ENCODE results near the gene KIAA0825. TPM values are rescaled to one million over a fixed set of nuclear protein-coding genes. Genes with fewer than 3 reads are reported as not detected.

Gene KIAA0825
- total and polyA plus RNA-seq, 3 experiments from 2014 or later: 1.4 to 1.7 (median 1.5) TPM

- H3K27ac Mint-ChIP-seq: peak overlapping the region in 1 of 8 donors; percentile 48
- no peaks in the 10 kb centered on the region for H3K27me3 Mint-ChIP-seq
- ChIA-PET CTCF (no interaction called here), POLR2A (no interaction called here)
- Histone ChIP-seq H3K4me1 (ENCODE audit: insufficient read depth, low read length) (no peaks in the 10 kb centered on the region), H3K9me3 (ENCODE audit: low read length) (no peaks in the 10 kb centered on the region), H3K27me3 (ENCODE audit: insufficient read depth, low read length, poor library complexity, severe bottlenecking) (no peaks in the 10 kb centered on the region), H3K36me3 (ENCODE audit: insufficient read depth, low read length) (no peaks in the 10 kb centered on the region), H3K27ac (ENCODE audit: low read depth, low read length) (no peak overlapping the region), H3K4me3 (ENCODE audit: low read length) (no peak overlapping the region)
- no peaks in the 10 kb centered on the region for H3K9me3 Mint-ChIP-seq
- no peaks in the 10 kb centered on the region for H3K4me1 Mint-ChIP-seq
- H3K36me3 Mint-ChIP-seq: peaks cover 7 to 19% (median 7%) of the 10 kb centered on the region in 3 donors
- H3K4me3 Mint-ChIP-seq: no peak overlapping the region
- no peak for DNase-seq
Observed at GRCh38 chr5:94467346-94467953, 151.0 kb downstream of the KIAA0825 start.

- Mint-ChIP-seq H3K9me3 (no peaks in the 10 kb centered on the region), H3K27me3 (no peaks in the 10 kb centered on the region), H3K36me3 (peaks cover 2 to 7% (median 5%) of the 10 kb centered on the region in 3 donors), H3K4me1 (no peaks in the 10 kb centered on the region), H3K27ac (no peak overlapping the region), H3K4me3 (no peak overlapping the region)
- ChIA-PET POLR2A (no interaction called here), CTCF (no interaction called here)
- no peak for DNase-seq
- H3K4me3 ChIP-seq (ENCODE audit: low read length): no peak overlapping the region
- H3K36me3 ChIP-seq (ENCODE audit: insufficient read depth, low read length): no peaks in the 10 kb centered on the region
- H3K9me3 ChIP-seq (ENCODE audit: low read length): no peaks in the 10 kb centered on the region
- no peaks in the 10 kb centered on the region for H3K27me3 ChIP-seq (ENCODE audit: insufficient read depth, low read length, poor library complexity, severe bottlenecking)
- H3K4me1 ChIP-seq (ENCODE audit: insufficient read depth, low read length): no peaks in the 10 kb centered on the region
- H3K27ac ChIP-seq (ENCODE audit: low read depth, low read length): no peak overlapping the region
Observed at GRCh38 chr5:94463739-94464138, 154.7 kb downstream of the KIAA0825 start.

- no peak for DNase-seq
- Histone ChIP-seq H3K27me3 (ENCODE audit: insufficient read depth, low read length, poor library complexity, severe bottlenecking) (no peaks in the 10 kb centered on the region), H3K4me3 (ENCODE audit: low read length) (no peak overlapping the region), H3K4me1 (ENCODE audit: insufficient read depth, low read length) (no peaks in the 10 kb centered on the region), H3K36me3 (ENCODE audit: insufficient read depth, low read length) (no peaks in the 10 kb centered on the region), H3K9me3 (ENCODE audit: low read length) (no peaks in the 10 kb centered on the region), H3K27ac (ENCODE audit: low read depth, low read length) (no peak overlapping the region)
- H3K36me3 Mint-ChIP-seq: peaks cover 4 to 7% (median 5%) of the 10 kb centered on the region in 3 donors
- H3K27ac Mint-ChIP-seq: no peak overlapping the region
- H3K4me1 Mint-ChIP-seq: no peaks in the 10 kb centered on the region
- peaks cover 0 to 3% of the 10 kb centered on the region in 2 donors for H3K27me3 Mint-ChIP-seq
- POLR2A ChIA-PET: no interaction called here
- CTCF ChIA-PET: no interaction called here
- H3K4me3 Mint-ChIP-seq: no peak overlapping the region
- no peaks in the 10 kb centered on the region for H3K9me3 Mint-ChIP-seq
Observed at GRCh38 chr5:94461131-94461530, 157.3 kb downstream of the KIAA0825 start.

GRCh38 chr5:94459915-94460314 is 158.5 kb downstream of the KIAA0825 start:
- ChIA-PET CTCF (no interaction called here), POLR2A (no interaction called here)
- no peak overlapping the region for H3K27ac ChIP-seq (ENCODE audit: low read depth, low read length)
- H3K4me1 ChIP-seq (ENCODE audit: insufficient read depth, low read length): no peaks in the 10 kb centered on the region
- Mint-ChIP-seq H3K27me3 (peaks cover 0 to 3% of the 10 kb centered on the region in 2 donors), H3K4me3 (no peak overlapping the region), H3K4me1 (no peaks in the 10 kb centered on the region), H3K27ac (no peak overlapping the region), H3K36me3 (peaks cover 3 to 4% (median 4%) of the 10 kb centered on the region in 3 donors), H3K9me3 (no peaks in the 10 kb centered on the region)
- no peak for DNase-seq
- H3K27me3 ChIP-seq (ENCODE audit: insufficient read depth, low read length, poor library complexity, severe bottlenecking): no peaks in the 10 kb centered on the region
- H3K4me3 ChIP-seq (ENCODE audit: low read length): no peak overlapping the region
- H3K36me3 ChIP-seq (ENCODE audit: insufficient read depth, low read length): no peaks in the 10 kb centered on the region
- no peaks in the 10 kb centered on the region for H3K9me3 ChIP-seq (ENCODE audit: low read length)

GRCh38 chr5:94457788-94458187 is 160.6 kb downstream of the KIAA0825 start:
- no peak overlapping the region for H3K4me3 Mint-ChIP-seq
- H3K4me1 Mint-ChIP-seq: no peaks in the 10 kb centered on the region
- ChIA-PET CTCF (no interaction called here), POLR2A (no interaction called here)
- Histone ChIP-seq H3K27ac (ENCODE audit: low read depth, low read length) (no peak overlapping the region), H3K27me3 (ENCODE audit: insufficient read depth, low read length, poor library complexity, severe bottlenecking) (no peaks in the 10 kb centered on the region), H3K4me3 (ENCODE audit: low read length) (no peak overlapping the region), H3K4me1 (ENCODE audit: insufficient read depth, low read length) (no peaks in the 10 kb centered on the region), H3K9me3 (ENCODE audit: low read length) (no peaks in the 10 kb centered on the region), H3K36me3 (ENCODE audit: insufficient read depth, low read length) (no peaks in the 10 kb centered on the region)
- peaks cover 0 to 4% (median 3%) of the 10 kb centered on the region in 3 donors for H3K36me3 Mint-ChIP-seq
- peaks cover 0 to 3% of the 10 kb centered on the region in 2 donors for H3K27me3 Mint-ChIP-seq
- peak overlapping the region in 1 of 8 donors; percentile 47 for H3K27ac Mint-ChIP-seq
- no peak for DNase-seq
- no peaks in the 10 kb centered on the region for H3K9me3 Mint-ChIP-seq

GRCh38 chr5:94445726-94446125 is 172.7 kb downstream of the KIAA0825 start:
- peaks cover 3 to 13% (median 4%) of the 10 kb centered on the region in 3 donors for H3K36me3 Mint-ChIP-seq
- ChIA-PET POLR2A (no interaction called here), CTCF (no interaction called here)
- H3K27me3 Mint-ChIP-seq: no peaks in the 10 kb centered on the region
- Histone ChIP-seq H3K27me3 (ENCODE audit: insufficient read depth, low read length, poor library complexity, severe bottlenecking) (no peaks in the 10 kb centered on the region), H3K4me1 (ENCODE audit: insufficient read depth, low read length) (no peaks in the 10 kb centered on the region), H3K4me3 (ENCODE audit: low read length) (no peak overlapping the region), H3K9me3 (ENCODE audit: low read length) (no peaks in the 10 kb centered on the region), H3K36me3 (ENCODE audit: insufficient read depth, low read length) (no peaks in the 10 kb centered on the region), H3K27ac (ENCODE audit: low read depth, low read length) (no peak overlapping the region)
- H3K9me3 Mint-ChIP-seq: no peaks in the 10 kb centered on the region
- no peaks in the 10 kb centered on the region for H3K4me1 Mint-ChIP-seq
- H3K27ac Mint-ChIP-seq: no peak overlapping the region
- DNase-seq: no peak
- H3K4me3 Mint-ChIP-seq: no peak overlapping the region

GRCh38 chr5:94442991-94443390 is 175.4 kb downstream of the KIAA0825 start:
- DNase-seq: no peak
- Histone ChIP-seq H3K27ac (ENCODE audit: low read depth, low read length) (no peak overlapping the region), H3K9me3 (ENCODE audit: low read length) (no peaks in the 10 kb centered on the region), H3K4me3 (ENCODE audit: low read length) (no peak overlapping the region), H3K36me3 (ENCODE audit: insufficient read depth, low read length) (no peaks in the 10 kb centered on the region), H3K27me3 (ENCODE audit: insufficient read depth, low read length, poor library complexity, severe bottlenecking) (no peaks in the 10 kb centered on the region), H3K4me1 (ENCODE audit: insufficient read depth, low read length) (no peaks in the 10 kb centered on the region)
- H3K4me3 Mint-ChIP-seq: no peak overlapping the region
- no peaks in the 10 kb centered on the region for H3K4me1 Mint-ChIP-seq
- H3K36me3 Mint-ChIP-seq: peaks cover 15 to 23% (median 16%) of the 10 kb centered on the region in 3 donors
- H3K27me3 Mint-ChIP-seq: no peaks in the 10 kb centered on the region
- no peak overlapping the region for H3K27ac Mint-ChIP-seq
- POLR2A ChIA-PET: no interaction called here
- CTCF ChIA-PET: no interaction called here
- H3K9me3 Mint-ChIP-seq: no peaks in the 10 kb centered on the region

- Mint-ChIP-seq H3K4me3 (no peak overlapping the region), H3K4me1 (no peaks in the 10 kb centered on the region), H3K27me3 (no peaks in the 10 kb centered on the region), H3K36me3 (peaks cover 15 to 25% (median 20%) of the 10 kb centered on the region in 3 donors), H3K9me3 (no peaks in the 10 kb centered on the region), H3K27ac (no peak overlapping the region)
- no peak overlapping the region for H3K27ac ChIP-seq (ENCODE audit: low read depth, low read length)
- H3K9me3 ChIP-seq (ENCODE audit: low read length): no peaks in the 10 kb centered on the region
- DNase-seq: no peak
- H3K4me1 ChIP-seq (ENCODE audit: insufficient read depth, low read length): no peaks in the 10 kb centered on the region
- no peak overlapping the region for H3K4me3 ChIP-seq (ENCODE audit: low read length)
- CTCF ChIA-PET: no interaction called here
- H3K36me3 ChIP-seq (ENCODE audit: insufficient read depth, low read length): no peaks in the 10 kb centered on the region
- no peaks in the 10 kb centered on the region for H3K27me3 ChIP-seq (ENCODE audit: insufficient read depth, low read length, poor library complexity, severe bottlenecking)
- POLR2A ChIA-PET: no interaction called here
Observed at GRCh38 chr5:94442076-94442475, 176.3 kb downstream of the KIAA0825 start.

Measured in CD8-positive, alpha-beta memory T cell (primary cell).